ENCODE measurements around the gene CHGA.

CHGA gene

GRCh38 chr14:92928258-92928629, 5.3 kb downstream of the CHGA start:
- no peak for TF ChIP-seq CTCF (IDR thresholded peaks at IDR 0.05)

- no peak for TF ChIP-seq CTCF (IDR thresholded peaks at IDR 0.05)
These were observed 6.2 kb downstream of the CHGA start for GRCh38 chr14:92928961-92929688.

GRCh38 chr14:92929689-92930608, 7.0 kb downstream of the CHGA start:
- TF ChIP-seq CTCF (IDR thresholded peaks at IDR 0.05), result no peak

- TF ChIP-seq CTCF (IDR thresholded peaks at IDR 0.05), result no peak
These were observed 8.0 kb downstream of the CHGA start for GRCh38 chr14:92930737-92931602.

GRCh38 chr14:92931681-92932447, 8.9 kb downstream of the CHGA start:
- no peak for TF ChIP-seq CTCF (IDR thresholded peaks at IDR 0.05)

- no peak for TF ChIP-seq CTCF (IDR thresholded peaks at IDR 0.05)
These were observed 9.8 kb downstream of the CHGA start for GRCh38 chr14:92932448-92933395.
